GM19043 (cell line): Measurements from ENCODE around the gene SLC28A1.
"Not testable (repeated sequence)": the region's sequence is repeated elsewhere in the genome, so short reads cannot be mapped to it uniquely, and the experiment has no call there.

Experiments
- ATAC-seq: cut with Tn5 transposase; IDR thresholded peaks from one replicate; pipeline ENCODE4 v1.9.1; 2021; ENCODE audit warnings: low read depth; ENCODE audit not compliant: unreplicated experiment

SLC28A1 gene

DNA sequence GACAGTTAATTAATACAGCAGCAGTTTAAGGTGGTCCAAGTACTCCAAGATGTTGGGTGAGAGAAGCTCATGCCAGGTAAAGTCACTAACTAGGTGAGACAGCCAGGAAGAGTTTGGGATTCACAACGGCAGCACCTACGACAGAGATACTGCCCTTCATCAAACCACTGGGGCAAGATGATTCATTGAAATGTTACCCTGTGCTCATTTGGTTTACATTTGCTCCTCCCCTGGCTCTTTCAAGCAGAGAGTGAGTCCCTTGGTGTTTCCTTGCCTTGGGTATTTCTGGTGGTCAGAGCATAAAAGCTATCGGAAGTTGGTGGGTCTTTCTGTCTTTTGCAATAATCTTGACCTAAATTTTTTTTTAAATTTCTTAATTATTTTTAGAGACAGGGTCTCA, 77.2 kb downstream of the SLC28A1 start:
- no peak for ATAC-seq

GRCh38 chr15:84962955-84963354, 78.5 kb downstream of the SLC28A1 start:
- no peak for ATAC-seq

- no peak for ATAC-seq
These were observed 82.9 kb downstream of the SLC28A1 start for GRCh38 chr15:84967380-84967779.

DNA sequence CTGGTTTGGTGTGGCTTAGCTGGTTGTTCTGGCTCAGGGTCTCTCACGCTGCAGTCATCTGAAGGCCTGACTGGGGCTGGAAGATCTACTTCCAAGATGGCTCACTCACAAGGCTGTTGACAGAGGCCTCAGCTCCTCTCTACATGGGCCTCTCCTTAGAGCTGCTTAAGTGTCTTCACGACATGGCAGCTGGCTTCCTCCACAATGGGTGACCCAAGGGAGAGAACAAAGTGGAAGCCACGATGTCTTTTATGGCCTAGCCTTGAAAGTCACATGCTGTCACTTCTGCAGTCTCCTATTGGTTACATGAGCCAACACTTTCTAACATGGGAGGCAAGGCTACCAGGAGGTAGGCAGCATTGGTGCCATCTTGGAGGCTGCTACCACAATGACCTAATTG, 83.8 kb downstream of the SLC28A1 start:
- ATAC-seq, result no peak

DNA sequence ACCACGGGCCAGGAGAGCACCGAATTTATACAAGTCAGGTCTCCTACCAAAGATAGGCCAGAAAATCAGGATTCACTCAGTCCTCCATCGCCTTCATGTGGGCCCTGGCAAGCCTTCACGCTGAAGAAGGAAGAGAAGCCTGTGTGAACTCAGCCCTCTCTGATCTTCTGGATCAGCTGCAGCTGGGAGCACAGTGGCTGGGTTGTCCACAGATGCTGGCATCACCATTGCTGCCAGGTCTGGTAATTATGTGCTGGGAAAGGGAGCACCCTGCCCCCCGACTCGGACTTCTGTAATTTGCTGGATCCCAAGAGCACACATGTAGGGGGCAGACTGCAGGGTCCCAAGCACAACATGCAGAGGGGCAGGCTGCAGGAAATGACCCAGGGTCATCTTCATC, 84.8 kb downstream of the SLC28A1 start:
- ATAC-seq, result no peak

DNA sequence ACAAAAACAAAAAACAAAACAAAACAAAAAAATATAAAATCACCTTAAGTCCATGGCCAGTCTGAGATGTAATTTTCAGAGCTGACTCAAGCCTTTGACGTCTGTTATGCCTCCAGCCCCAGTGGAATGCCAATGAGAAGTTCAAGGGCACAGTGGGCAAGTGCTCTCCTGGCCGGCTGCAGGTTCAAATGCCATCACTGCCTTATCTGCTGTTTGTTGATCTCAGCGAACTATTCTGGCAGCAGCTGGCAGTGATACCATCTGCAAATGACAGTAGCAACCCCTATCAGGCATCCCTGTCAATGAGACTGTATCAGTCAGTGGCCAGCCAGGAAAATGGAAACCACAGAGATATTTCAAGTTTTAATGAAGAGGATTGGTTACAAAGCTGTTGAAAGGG, 86.4 kb downstream of the SLC28A1 start:
- ATAC-seq, result no peak

GRCh38 chr15:84973492-84974460, 89.3 kb downstream of the SLC28A1 start:
- ATAC-seq, result no peak

GRCh38 chr15:84975871-84976351, 91.4 kb downstream of the SLC28A1 start:
- no peak for ATAC-seq

- ATAC-seq, result no peak
These were observed 92.4 kb downstream of the SLC28A1 start for GRCh38 chr15:84976746-84977345.

- no peak for ATAC-seq
These were observed 95.2 kb downstream of the SLC28A1 start for GRCh38 chr15:84979651-84980050.

GRCh38 chr15:84980196-84981053, 96.0 kb downstream of the SLC28A1 start:
- ATAC-seq, result peak; percentile 44

GRCh38 chr15:84981054-84981710, 96.7 kb downstream of the SLC28A1 start:
- ATAC-seq, result peak; percentile 45

GRCh38 chr15:84981711-84982300, 97.3 kb downstream of the SLC28A1 start, which contains the start of gene PDE8A:
Gene PDE8A, plus strand, starts transcription at chr15:84981856. Its CDS starts 307 bp downstream, at chr15:84982163.
- peak; percentile 16 for ATAC-seq

- no peak for ATAC-seq
These were observed 97.9 kb downstream of the SLC28A1 start for GRCh38 chr15:84982301-84982920.

- no peak for ATAC-seq
These were observed 98.8 kb downstream of the SLC28A1 start for GRCh38 chr15:84983294-84983693.

- ATAC-seq, result no peak
These were observed 99.2 kb downstream of the SLC28A1 start for GRCh38 chr15:84983711-84984110.

- no peak for ATAC-seq
These were observed 100.7 kb downstream of the SLC28A1 start for GRCh38 chr15:84985158-84985557.

GRCh38 chr15:84987351-84987750, 102.9 kb downstream of the SLC28A1 start:
- ATAC-seq, result not testable (repeated sequence)

- ATAC-seq, result no peak
These were observed 103.6 kb downstream of the SLC28A1 start for GRCh38 chr15:84987949-84988624.
